Measurements from ENCODE around the gene ETFBKMT.

- TF ChIP-seq CTCF (IDR thresholded peaks at IDR 0.05): no peak
- TF ChIP-seq POLR2A (IDR thresholded peaks at IDR 0.05): no peak
Observed at GRCh38 chr12:31633464-31633863, 26.0 kb upstream of the ETFBKMT start.
